ENCODE measurements around the gene ATP2C2. TPM values are rescaled to one million over a fixed set of nuclear protein-coding genes. Genes with fewer than 3 reads are reported as not detected.

The ATP2C2 gene
- total RNA-seq, 1 donor from 2014 or later = not detected

DNA sequence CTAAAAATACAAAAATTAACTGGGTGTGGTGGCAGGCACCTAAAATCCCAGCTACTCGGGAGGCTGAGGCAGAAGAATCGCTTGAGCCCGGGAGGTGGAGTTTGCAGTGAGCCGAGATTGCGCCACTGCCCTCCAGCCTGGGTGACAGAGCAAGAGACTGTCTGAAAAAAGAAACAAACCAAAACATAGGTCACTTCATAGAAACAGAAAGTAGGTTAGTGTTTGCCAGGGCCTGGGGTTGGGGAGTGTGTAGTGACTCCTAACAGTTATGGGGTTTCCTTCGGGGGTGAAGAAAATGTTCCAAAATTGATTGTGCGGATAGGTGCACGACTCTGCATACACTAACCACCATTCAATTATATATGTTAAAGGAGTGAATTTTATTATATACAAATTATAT is 59.2 kb downstream of the ATP2C2 start:
- H3K4me3 Mint-ChIP-seq = no peak overlapping the region
- Histone ChIP-seq H3K4me2 (no peak overlapping the region), H3K9ac (no peak overlapping the region), H3K36me3 (no peaks in the 10 kb centered on the region), H2AFZ (replicated peaks) (no peak overlapping the region), H3K4me3 (no peak overlapping the region), H3F3A (ENCODE audit: low read depth) (no peaks in the 10 kb centered on the region), H4K20me1 (ENCODE audit: low read depth) (no peaks in the 10 kb centered on the region), H3K9me3 (ENCODE audit: low read depth) (no peaks in the 10 kb centered on the region), H3K27ac (no peak overlapping the region), H3K27me3 (no peaks in the 10 kb centered on the region), H3K4me1 (no peaks in the 10 kb centered on the region), H3K79me2 (ENCODE audit: low read depth) (no peaks in the 10 kb centered on the region)
- H3K36me3 Mint-ChIP-seq = no peaks in the 10 kb centered on the region
- peaks cover 6% of the 10 kb centered on the region for H3K9me3 Mint-ChIP-seq
- DNase-seq (ENCODE audit: low spot score) = no peak
- no peaks in the 10 kb centered on the region for H3K4me1 Mint-ChIP-seq
- H3K27me3 Mint-ChIP-seq (ENCODE audit: insufficient read depth, low read depth) = peaks cover 17% of the 10 kb centered on the region
- TF ChIP-seq EZH2 (IDR thresholded peaks at IDR 0.05) (no peak), EZH2phosphoT487 (IDR thresholded peaks at IDR 0.05) (no peak)
- TF ChIP-seq, protein P1, sequence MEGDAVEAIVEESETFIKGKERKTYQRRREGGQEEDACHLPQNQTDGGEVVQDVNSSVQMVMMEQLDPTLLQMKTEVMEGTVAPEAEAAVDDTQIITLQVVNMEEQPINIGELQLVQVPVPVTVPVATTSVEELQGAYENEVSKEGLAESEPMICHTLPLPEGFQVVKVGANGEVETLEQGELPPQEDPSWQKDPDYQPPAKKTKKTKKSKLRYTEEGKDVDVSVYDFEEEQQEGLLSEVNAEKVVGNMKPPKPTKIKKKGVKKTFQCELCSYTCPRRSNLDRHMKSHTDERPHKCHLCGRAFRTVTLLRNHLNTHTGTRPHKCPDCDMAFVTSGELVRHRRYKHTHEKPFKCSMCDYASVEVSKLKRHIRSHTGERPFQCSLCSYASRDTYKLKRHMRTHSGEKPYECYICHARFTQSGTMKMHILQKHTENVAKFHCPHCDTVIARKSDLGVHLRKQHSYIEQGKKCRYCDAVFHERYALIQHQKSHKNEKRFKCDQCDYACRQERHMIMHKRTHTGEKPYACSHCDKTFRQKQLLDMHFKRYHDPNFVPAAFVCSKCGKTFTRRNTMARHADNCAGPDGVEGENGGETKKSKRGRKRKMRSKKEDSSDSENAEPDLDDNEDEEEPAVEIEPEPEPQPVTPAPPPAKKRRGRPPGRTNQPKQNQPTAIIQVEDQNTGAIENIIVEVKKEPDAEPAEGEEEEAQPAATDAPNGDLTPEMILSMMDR (IDR thresholded peaks at IDR 0.05) = no peak
- H3K27ac Mint-ChIP-seq = no peak overlapping the region

DNA sequence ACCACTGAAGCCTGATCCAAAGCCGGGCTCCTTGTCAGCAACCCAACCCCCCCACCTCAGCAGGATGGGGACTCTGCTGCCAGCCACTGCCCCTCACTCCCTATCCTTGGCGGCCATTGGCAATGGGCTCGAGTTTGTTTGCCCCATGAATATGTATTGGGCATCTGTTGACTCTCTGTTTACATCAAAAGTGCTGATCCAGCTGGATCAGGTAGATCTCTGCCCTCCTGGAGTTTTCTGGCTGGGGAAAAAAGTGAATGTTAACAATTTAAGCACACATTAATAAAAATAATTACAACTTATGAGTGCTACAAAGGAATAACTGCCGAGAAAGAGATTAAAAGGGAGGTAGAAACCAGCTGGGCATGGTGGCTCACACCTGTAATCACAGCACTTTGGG is 62.5 kb downstream of the ATP2C2 start:
- Histone ChIP-seq H3K27ac (no peak overlapping the region), H3K4me2 (no peak overlapping the region), H3K4me3 (no peak overlapping the region), H4K20me1 (ENCODE audit: low read depth) (no peaks in the 10 kb centered on the region), H3K27me3 (no peaks in the 10 kb centered on the region), H3K4me1 (no peaks in the 10 kb centered on the region), H3K36me3 (no peaks in the 10 kb centered on the region), H3K9ac (no peak overlapping the region), H3F3A (ENCODE audit: low read depth) (no peaks in the 10 kb centered on the region), H2AFZ (replicated peaks) (no peak overlapping the region), H3K79me2 (ENCODE audit: low read depth) (no peaks in the 10 kb centered on the region), H3K9me3 (ENCODE audit: low read depth) (no peaks in the 10 kb centered on the region)
- no peak overlapping the region for H3K4me3 Mint-ChIP-seq
- TF ChIP-seq, protein P1 (IDR thresholded peaks at IDR 0.05) = no peak
- TF ChIP-seq EZH2 (IDR thresholded peaks at IDR 0.05) (no peak), EZH2phosphoT487 (IDR thresholded peaks at IDR 0.05) (no peak)
- H3K4me1 Mint-ChIP-seq = no peaks in the 10 kb centered on the region
- no peaks in the 10 kb centered on the region for H3K36me3 Mint-ChIP-seq
- H3K9me3 Mint-ChIP-seq = no peaks in the 10 kb centered on the region
- peaks cover 21% of the 10 kb centered on the region for H3K27me3 Mint-ChIP-seq (ENCODE audit: insufficient read depth, low read depth)
- no peak for DNase-seq (ENCODE audit: low spot score)
- no peak overlapping the region for H3K27ac Mint-ChIP-seq

DNA sequence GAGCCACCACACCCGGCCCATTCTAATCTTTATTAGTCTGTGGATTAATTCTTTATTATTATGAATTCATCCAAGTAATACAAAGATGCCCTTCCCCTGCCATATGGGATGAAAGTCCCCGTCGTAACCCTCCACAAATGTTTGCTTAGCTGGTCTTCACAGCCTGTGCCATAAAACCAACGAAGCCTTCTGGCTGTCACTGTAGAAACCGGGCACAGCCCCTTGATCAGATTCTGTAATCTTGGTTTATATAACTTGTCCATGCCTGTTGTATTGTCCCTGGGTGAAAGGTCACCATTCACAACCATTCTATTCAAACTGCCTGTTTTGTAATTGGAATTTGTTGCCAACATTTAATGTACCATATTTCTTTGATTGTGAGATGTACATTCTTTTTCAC is 66.5 kb downstream of the ATP2C2 start:
- no peaks in the 10 kb centered on the region for H3K36me3 Mint-ChIP-seq
- peaks cover 4% of the 10 kb centered on the region for H3K4me1 ChIP-seq
- no peaks in the 10 kb centered on the region for H3K9me3 ChIP-seq (ENCODE audit: low read depth)
- H3K27ac ChIP-seq = no peak overlapping the region
- no peaks in the 10 kb centered on the region for H3F3A ChIP-seq (ENCODE audit: low read depth)
- H4K20me1 ChIP-seq (ENCODE audit: low read depth) = no peaks in the 10 kb centered on the region
- H3K36me3 ChIP-seq = no peaks in the 10 kb centered on the region
- H3K9ac ChIP-seq = no peak overlapping the region
- no peak overlapping the region for H3K27ac Mint-ChIP-seq
- no peaks in the 10 kb centered on the region for H3K27me3 ChIP-seq
- peaks cover 20% of the 10 kb centered on the region for H3K27me3 Mint-ChIP-seq (ENCODE audit: insufficient read depth, low read depth)
- no peak overlapping the region for H3K4me2 ChIP-seq
- H3K9me3 Mint-ChIP-seq = no peaks in the 10 kb centered on the region
- DNase-seq (ENCODE audit: low spot score) = no peak
- no peak overlapping the region for H3K4me3 ChIP-seq
- no peaks in the 10 kb centered on the region for H3K79me2 ChIP-seq (ENCODE audit: low read depth)
- H3K4me3 Mint-ChIP-seq = no peak overlapping the region
- TF ChIP-seq EZH2 (IDR thresholded peaks at IDR 0.05) (no peak), EZH2phosphoT487 (IDR thresholded peaks at IDR 0.05) (no peak)
- TF ChIP-seq, protein P1 (IDR thresholded peaks at IDR 0.05) = no peak
- no peak overlapping the region for H2AFZ ChIP-seq (replicated peaks)
- peaks cover 10% of the 10 kb centered on the region for H3K4me1 Mint-ChIP-seq

Measured in neural progenitor cell (in vitro differentiated cells).